ENCODE measurements around the gene ACAP3.

ACAP3 gene

DNA sequence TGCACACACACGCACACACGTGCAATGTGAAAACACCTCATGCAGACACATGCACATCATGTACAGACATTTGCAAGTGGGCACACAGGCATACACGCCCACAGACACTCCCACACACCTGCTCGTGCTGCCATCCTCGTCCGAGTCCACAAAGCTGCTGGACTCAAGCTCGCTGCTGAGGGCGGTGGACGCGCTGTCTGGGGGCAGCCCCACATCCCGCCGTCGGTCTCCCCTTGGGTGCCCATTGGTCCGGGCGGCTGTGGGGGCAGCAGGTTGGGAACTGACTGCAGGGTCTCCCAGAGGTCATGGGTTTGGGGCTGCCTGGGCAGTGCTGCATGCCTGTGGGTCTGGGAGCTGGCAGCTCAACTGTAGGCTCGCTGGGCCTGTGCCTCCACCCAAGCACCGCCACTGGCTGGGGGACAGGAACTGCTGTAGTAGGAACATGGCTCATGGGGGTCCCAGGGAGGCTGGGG, 33.9 kb upstream of the ACAP3 start:
- TF ChIP-seq, protein P1, sequence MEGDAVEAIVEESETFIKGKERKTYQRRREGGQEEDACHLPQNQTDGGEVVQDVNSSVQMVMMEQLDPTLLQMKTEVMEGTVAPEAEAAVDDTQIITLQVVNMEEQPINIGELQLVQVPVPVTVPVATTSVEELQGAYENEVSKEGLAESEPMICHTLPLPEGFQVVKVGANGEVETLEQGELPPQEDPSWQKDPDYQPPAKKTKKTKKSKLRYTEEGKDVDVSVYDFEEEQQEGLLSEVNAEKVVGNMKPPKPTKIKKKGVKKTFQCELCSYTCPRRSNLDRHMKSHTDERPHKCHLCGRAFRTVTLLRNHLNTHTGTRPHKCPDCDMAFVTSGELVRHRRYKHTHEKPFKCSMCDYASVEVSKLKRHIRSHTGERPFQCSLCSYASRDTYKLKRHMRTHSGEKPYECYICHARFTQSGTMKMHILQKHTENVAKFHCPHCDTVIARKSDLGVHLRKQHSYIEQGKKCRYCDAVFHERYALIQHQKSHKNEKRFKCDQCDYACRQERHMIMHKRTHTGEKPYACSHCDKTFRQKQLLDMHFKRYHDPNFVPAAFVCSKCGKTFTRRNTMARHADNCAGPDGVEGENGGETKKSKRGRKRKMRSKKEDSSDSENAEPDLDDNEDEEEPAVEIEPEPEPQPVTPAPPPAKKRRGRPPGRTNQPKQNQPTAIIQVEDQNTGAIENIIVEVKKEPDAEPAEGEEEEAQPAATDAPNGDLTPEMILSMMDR (IDR thresholded peaks at IDR 0.05) = no peak

DNA sequence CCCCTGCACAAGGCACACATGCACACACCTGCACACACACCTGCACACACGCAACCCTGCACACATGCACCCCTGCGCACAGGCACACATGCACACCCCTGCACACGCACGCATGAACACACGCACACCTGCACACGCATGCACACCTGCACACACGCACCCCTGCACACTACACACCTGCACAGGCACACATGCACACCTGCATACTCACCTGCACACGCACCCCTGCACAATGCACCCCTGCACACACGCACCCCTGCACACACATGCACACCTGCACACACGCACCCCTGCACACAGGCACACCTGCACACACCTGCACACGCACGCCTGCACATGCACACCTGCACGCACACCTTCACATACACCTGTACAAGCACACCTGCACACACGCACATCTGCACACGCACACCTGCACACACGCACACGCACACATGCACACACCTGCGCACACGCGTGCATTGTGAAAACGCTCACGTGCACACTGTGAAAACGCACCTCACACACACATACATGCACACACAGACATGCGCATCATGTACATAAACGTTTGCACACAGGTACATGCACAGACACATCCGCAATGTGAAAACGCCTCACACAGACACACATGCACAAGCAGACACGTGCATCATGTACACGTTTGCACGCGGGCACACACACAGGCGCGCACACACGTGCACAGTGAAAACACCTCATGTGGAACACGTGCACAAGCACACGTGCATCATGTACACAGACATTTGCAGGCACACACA, 33.2 kb upstream of the ACAP3 start:
- TF ChIP-seq, protein P1 (IDR thresholded peaks at IDR 0.05) = no peak

DNA sequence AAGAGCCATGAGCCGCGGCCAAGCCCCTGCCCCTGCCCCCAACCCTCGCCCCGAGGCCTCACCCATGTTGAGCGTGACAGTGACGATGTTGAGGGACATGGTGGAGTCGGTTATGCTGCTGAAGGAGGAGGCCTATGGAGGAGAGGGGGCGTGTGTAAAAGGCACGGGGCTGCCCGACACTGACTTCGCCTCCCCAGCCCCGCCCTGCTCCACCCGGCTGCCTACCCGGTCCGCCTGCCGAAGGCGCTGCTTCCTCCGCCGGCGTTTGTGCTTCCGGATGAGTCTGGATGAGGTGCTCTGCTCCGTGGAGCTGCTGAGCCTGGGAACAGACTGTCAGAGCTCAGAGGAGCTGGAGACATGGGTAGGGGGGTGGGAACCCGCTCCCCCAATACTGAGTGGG, 32.5 kb upstream of the ACAP3 start:
- TF ChIP-seq, protein P1 (IDR thresholded peaks at IDR 0.05) = no peak

DNA sequence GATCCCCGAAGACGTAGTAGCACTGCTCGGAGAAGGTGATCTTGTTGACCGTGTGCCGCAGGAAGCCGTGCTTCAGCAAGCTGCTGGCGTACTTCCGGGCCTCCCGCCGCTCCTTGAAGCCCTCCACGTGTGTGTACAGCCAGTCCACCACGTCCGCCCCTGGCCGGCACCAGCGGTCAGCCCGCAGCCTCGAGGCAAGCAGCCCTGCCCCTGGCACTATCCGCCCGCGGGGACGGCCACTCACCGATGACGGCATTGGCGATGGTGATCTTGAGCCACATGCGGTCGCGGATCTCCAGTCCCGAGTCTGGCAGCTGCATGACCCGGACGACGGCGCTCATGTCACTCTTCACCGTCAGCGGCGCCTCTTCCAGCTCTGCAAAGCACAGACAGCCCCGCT, 30.5 kb upstream of the ACAP3 start:
- TF ChIP-seq, protein P1 (IDR thresholded peaks at IDR 0.05) = no peak

DNA sequence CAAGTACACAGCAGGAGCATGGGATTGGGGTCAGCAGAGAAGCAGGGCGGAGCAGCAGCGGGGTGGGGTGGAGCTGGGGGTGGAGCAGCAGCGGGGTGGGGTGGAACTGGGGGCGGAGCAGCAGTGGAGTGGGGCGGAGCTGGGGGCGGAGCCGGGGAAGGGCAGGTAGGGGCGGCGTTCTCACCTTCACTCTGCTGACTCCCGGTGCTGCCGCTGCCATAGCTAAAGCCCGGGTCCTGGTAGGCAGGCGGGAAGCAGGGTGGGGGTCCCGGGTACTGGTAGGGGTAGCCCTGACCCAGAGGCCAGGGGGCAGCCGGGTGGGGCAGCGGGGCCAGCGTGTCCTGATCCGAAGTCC, 30.0 kb upstream of the ACAP3 start:
- TF ChIP-seq, protein P1 (IDR thresholded peaks at IDR 0.05) = no peak

DNA sequence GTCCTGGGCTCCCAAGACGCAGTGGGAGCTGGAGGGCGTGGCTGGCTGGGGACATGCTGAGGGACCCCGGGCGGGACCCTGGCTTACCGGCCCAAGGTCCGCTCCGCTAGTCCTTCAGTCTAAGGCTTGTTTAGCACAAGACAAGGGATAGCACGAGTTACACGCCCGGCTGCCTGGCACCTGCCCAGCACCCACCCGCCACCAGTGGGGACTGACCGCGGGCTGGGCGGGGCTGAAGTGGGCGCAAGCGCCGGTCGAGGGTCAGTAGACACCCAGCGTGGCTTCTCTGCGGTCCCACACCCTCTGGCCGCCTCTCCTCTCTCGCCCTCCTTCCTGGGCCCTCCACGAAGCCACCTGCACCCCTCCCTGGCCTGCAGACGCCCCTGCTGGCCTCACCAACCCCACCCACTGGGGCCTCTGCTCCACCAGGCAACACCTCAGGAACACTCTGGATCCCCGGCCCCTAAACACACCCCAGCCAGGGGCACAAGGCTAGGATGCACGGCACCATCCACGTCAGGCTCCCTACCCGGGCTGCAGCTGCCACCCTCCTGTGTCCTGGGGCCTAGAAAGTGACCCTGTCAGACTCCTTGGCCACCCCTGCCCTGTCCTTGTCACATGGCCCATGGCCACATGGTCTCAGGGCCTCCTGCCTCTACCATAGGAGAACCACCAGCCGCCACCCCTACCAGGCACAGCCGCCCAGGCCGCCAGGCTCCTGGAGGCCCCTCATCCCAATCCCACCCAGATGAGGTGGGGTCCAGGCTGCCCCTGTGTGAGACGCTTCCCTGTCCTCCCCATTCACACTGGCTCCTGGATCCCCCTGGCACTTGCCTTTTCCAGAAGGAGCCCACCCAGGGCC, 29.4 kb upstream of the ACAP3 start:
- TF ChIP-seq, protein P1 (IDR thresholded peaks at IDR 0.05) = no peak

DNA sequence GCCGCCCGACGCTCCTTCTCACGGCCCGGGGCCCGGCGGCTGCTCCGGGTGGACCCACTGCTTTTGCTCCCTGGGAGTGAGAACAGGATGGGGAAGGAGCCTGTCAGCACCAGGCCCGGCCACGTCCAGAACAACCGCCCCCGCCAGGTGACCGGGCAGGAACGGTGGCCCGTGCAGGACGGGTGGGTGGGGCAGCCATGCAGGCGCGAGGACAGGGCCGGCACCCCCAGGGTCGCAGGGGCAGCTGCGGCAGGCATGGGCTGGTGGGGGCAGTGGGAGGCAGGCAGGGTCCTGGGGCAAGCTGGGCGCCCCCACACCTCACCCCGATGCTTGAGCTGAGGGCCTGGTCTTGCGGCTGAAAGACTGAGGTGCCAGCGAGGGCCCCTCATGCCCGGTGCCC, 28.7 kb upstream of the ACAP3 start:
- TF ChIP-seq, protein P1 (IDR thresholded peaks at IDR 0.05) = no peak

All from LNCAP (cell line).